Neural progenitor cell (in vitro differentiated cells): ENCODE data around the gene SYTL2. TPM values are rescaled to one million over a fixed set of nuclear protein-coding genes. Genes with fewer than 3 reads are reported as not detected.

Source experiments
- DNase-seq: peaks from one replicate; pipeline ENCODE4 v3.0.0-alpha.2; 2016; ENCODE audit warnings: low spot score
- H2AFZ ChIP-seq: fragments of 200-600 bp; sonication (generic); replicated peaks from 2 replicates; pipeline ENCODE4 v1.6.1; 2016; ENCODE audit warnings: antibody characterized with exemption
- H3F3A ChIP-seq: fragments of 200-600 bp; sonication (generic); 2 replicates; pipeline ENCODE4 v1.6.1; 2016; ENCODE audit warnings: antibody characterized with exemption, low read depth
- H3K27ac ChIP-seq: fragments of 200-600 bp; sonication (generic); 2 replicates; pipeline ENCODE4 v1.5.1; 2016; ENCODE audit warnings: mild to moderate bottlenecking
- H3K27me3 ChIP-seq: fragments of 200-600 bp; sonication (generic); 2 replicates; pipeline ENCODE4 v1.6.1; 2016; ENCODE audit warnings: mild to moderate bottlenecking, moderate library complexity
- H3K36me3 ChIP-seq: fragments of 200-600 bp; sonication (generic); 2 replicates; pipeline ENCODE4 v1.5.1; 2016
- H3K4me1 ChIP-seq: fragments of 200-600 bp; sonication (generic); 2 replicates; pipeline ENCODE4 v1.6.1; 2016; ENCODE audit warnings: mixed run types
- H3K4me2 ChIP-seq: fragments of 200-600 bp; sonication (generic); 2 replicates; pipeline ENCODE4 v1.6.1; 2016
- H3K4me3 ChIP-seq: fragments of 200-600 bp; sonication (generic); 2 replicates; pipeline ENCODE4 v1.5.1; 2016
- H3K79me2 ChIP-seq: fragments of 200-600 bp; sonication (generic); 2 replicates; pipeline ENCODE4 v1.6.1; 2016; ENCODE audit warnings: low read depth
- H3K9ac ChIP-seq: fragments of 200-600 bp; sonication (generic); 2 replicates; pipeline ENCODE4 v1.6.1; 2016
- H3K9me3 ChIP-seq: fragments of 200-600 bp; sonication (generic); 2 replicates; pipeline ENCODE4 v1.5.1; 2016; ENCODE audit warnings: low read depth
- H4K20me1 ChIP-seq: fragments of 200-600 bp; sonication (generic); 2 replicates; pipeline ENCODE4 v1.6.1; 2016; ENCODE audit warnings: low read depth
- H3K27ac Mint-ChIP-seq: 3 replicates; pipeline ENCODE4 v1.8.0; 2021; ENCODE audit warnings: mixed read lengths
- H3K27me3 Mint-ChIP-seq: 2 replicates; pipeline ENCODE4 v1.8.0; 2022; ENCODE audit warnings: low read depth, mild to moderate bottlenecking, inconsistent platforms, moderate library complexity, mixed read lengths; ENCODE audit not compliant: insufficient read depth
- H3K36me3 Mint-ChIP-seq: 3 replicates; pipeline ENCODE4 v1.8.0; 2021; ENCODE audit warnings: mixed read lengths
- H3K4me1 Mint-ChIP-seq: 3 replicates; pipeline ENCODE4 v1.8.0; 2021; ENCODE audit warnings: mixed read lengths
- H3K4me3 Mint-ChIP-seq: 3 replicates; pipeline ENCODE4 v1.8.0; 2021; ENCODE audit warnings: mild to moderate bottlenecking, moderate library complexity, mixed read lengths
- H3K9me3 Mint-ChIP-seq: 3 replicates; pipeline ENCODE4 v1.8.0; 2020; ENCODE audit warnings: mixed read lengths
- CTCF ChIP-seq: fragments of 200-600 bp; sonication (generic); IDR thresholded peaks from 2 replicates; pipeline ENCODE4 v1.5.1; 2017; ENCODE audit warnings: antibody characterized with exemption, mild to moderate bottlenecking
- EZH2 ChIP-seq: fragments of 200-600 bp; sonication (generic); IDR thresholded peaks from 2 replicates; pipeline ENCODE4 v1.6.1; 2017; ENCODE audit warnings: antibody characterized with exemption, mild to moderate bottlenecking, moderate library complexity
- EZH2phosphoT487 ChIP-seq: fragments of 200-600 bp; sonication (generic); IDR thresholded peaks from 2 replicates; pipeline ENCODE4 v1.6.1; 2017; ENCODE audit warnings: antibody characterized with exemption
- total RNA-seq: library from RNA; depleted of rRNA; stranded (reverse); fragments of >200 nt; gene quantifications from 2 replicates; pipeline ENCODE4 v1.2.3, GENCODE V29; 2015; ENCODE audit warnings: low replicate concordance

SYTL2 gene
- total RNA-seq, 1 donor from 2014 or later, result 34.1 TPM

GRCh38 chr11:85751724-85752123 lies 59.2 kb downstream of the SYTL2 start:
- H3K4me2 ChIP-seq, result no peak overlapping the region

GRCh38 chr11:85750646-85751045 lies 60.3 kb downstream of the SYTL2 start:
- Histone ChIP-seq H3K79me2 (no peaks in the 10 kb centered on the region), H3K4me2 (no peak overlapping the region), H3K27me3 (no peaks in the 10 kb centered on the region), H3K9ac (no peak overlapping the region), H3F3A (no peaks in the 10 kb centered on the region), H3K4me1 (peaks cover 17% of the 10 kb centered on the region), H3K9me3 (no peaks in the 10 kb centered on the region), H2AFZ (no peak overlapping the region), H3K4me3 (no peak overlapping the region), H3K27ac (no peak overlapping the region), H3K36me3 (no peaks in the 10 kb centered on the region), H4K20me1 (no peaks in the 10 kb centered on the region)
- Mint-ChIP-seq H3K27ac (no peak overlapping the region), H3K36me3 (no peaks in the 10 kb centered on the region), H3K4me1 (no peaks in the 10 kb centered on the region), H3K9me3 (no peaks in the 10 kb centered on the region), H3K4me3 (no peak overlapping the region), H3K27me3 (peaks cover 2% of the 10 kb centered on the region)
- TF ChIP-seq EZH2phosphoT487 (no peak), EZH2 (no peak), CTCF (no peak)
- DNase-seq, result no peak

More at GRCh38 chr11:85751724-85752123, 59.2 kb downstream of the SYTL2 start:
- no peak for DNase-seq
- no peak overlapping the region for H2AFZ ChIP-seq
- no peak for TF ChIP-seq EZH2
- TF ChIP-seq CTCF, result no peak
- TF ChIP-seq EZH2phosphoT487, result no peak
- Mint-ChIP-seq H3K36me3 (no peaks in the 10 kb centered on the region), H3K4me3 (no peak overlapping the region), H3K27ac (no peak overlapping the region), H3K9me3 (no peaks in the 10 kb centered on the region), H3K27me3 (peaks cover 2% of the 10 kb centered on the region), H3K4me1 (no peaks in the 10 kb centered on the region)
- H3K27me3 ChIP-seq, result no peaks in the 10 kb centered on the region
- no peaks in the 10 kb centered on the region for H3K79me2 ChIP-seq
- H3K9me3 ChIP-seq, result no peaks in the 10 kb centered on the region
- no peak overlapping the region for H3K4me3 ChIP-seq
- H3K27ac ChIP-seq, result no peak overlapping the region
- peaks cover 20% of the 10 kb centered on the region for H3K4me1 ChIP-seq
- no peaks in the 10 kb centered on the region for H3K36me3 ChIP-seq
- H3K9ac ChIP-seq, result no peak overlapping the region
- no peaks in the 10 kb centered on the region for H4K20me1 ChIP-seq
- H3F3A ChIP-seq, result no peaks in the 10 kb centered on the region

GRCh38 chr11:85749884-85750283 lies 61.1 kb downstream of the SYTL2 start:
- H3K4me1 Mint-ChIP-seq, result no peaks in the 10 kb centered on the region
- no peaks in the 10 kb centered on the region for H4K20me1 ChIP-seq
- peaks cover 11% of the 10 kb centered on the region for H3K4me1 ChIP-seq
- H3K27me3 Mint-ChIP-seq, result no peaks in the 10 kb centered on the region
- no peaks in the 10 kb centered on the region for H3K79me2 ChIP-seq
- H3F3A ChIP-seq, result no peaks in the 10 kb centered on the region
- H3K9me3 Mint-ChIP-seq, result no peaks in the 10 kb centered on the region
- H3K27ac ChIP-seq, result no peak overlapping the region
- no peak overlapping the region for H3K9ac ChIP-seq
- no peak overlapping the region for H3K4me2 ChIP-seq
- no peak overlapping the region for H2AFZ ChIP-seq
- H3K27me3 ChIP-seq, result no peaks in the 10 kb centered on the region
- H3K36me3 ChIP-seq, result no peaks in the 10 kb centered on the region
- H3K36me3 Mint-ChIP-seq, result no peaks in the 10 kb centered on the region
- no peak overlapping the region for H3K4me3 ChIP-seq
- DNase-seq, result no peak
- no peak for TF ChIP-seq CTCF
- TF ChIP-seq EZH2phosphoT487, result no peak
- no peak for TF ChIP-seq EZH2
- H3K9me3 ChIP-seq, result no peaks in the 10 kb centered on the region
- no peak overlapping the region for H3K4me3 Mint-ChIP-seq
- no peak overlapping the region for H3K27ac Mint-ChIP-seq
